Fibroblast of gingiva (primary cell): Measurements from ENCODE around the gene KLF13.

Experiments
- DNase-seq: peaks from one replicate; pipeline ENCODE4 v3.0.0-alpha.2; 2011; ENCODE audit warnings: low read depth

The KLF13 gene

GRCh38 chr15:31317017-31317416 lies 9.6 kb upstream of the KLF13 start:
- DNase-seq, result no peak

DNA sequence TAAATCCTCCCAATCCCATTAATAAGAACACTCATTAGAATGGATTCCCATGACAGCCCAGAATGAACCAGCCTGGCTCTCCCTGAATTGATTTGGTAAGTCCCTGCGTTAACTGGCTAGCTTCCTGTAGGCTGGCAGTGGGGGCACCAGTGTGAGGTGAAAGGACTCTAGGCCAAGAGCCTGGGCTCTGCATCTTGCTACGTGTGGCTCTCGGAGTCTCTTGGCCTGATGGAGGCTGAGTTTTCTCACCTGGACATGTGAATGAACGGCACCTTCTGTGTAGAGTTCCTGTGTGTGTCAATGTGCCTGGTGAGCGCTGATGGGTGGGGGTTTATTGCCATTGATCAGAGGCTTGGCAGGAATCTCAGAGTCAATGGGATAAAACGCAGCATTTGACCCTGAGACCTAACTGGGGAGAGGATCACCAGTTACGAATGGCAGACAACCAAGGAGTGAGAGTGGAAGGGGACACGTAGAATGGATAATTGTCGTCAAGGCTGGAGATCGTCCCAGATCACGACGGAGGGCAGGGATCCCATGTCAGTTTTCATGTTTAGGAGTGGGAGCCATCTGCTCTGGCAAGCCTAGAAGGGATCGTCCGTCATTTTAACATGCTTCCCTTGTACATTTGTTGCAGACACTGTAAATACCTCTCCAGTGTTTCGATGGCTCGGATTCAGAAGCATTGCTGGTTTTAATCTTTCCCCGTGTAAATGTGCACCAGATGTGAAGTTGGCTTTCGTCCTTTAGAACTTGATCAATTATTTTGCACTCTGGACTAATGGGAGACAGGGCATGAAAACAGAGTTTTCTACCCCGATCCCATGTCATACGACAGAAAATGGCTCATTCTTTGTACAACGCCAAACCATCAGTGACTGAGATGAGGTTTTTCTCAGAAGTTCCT lies 9.0 kb upstream of the KLF13 start:
- peak; percentile 17 for DNase-seq

DNA sequence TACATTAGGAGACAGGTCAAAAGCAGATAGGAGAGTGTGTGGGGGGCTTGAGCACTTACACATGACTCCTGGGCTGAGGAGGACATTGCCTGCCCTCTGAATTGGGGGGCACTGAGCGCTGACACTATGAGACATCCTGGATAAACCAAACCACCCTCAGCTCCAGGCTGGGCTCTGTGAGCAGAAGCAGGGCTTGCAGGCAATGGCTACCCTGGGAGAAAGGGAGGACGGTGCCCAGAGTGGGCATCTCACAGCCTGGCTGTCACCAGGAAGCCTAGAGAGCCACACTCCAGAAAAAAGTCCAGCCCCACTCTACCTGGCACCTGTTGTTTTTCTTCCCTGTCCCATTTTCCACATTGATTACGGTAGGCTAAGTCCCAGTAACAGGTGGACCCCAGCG lies 8.2 kb upstream of the KLF13 start:
- DNase-seq, result no peak

DNA sequence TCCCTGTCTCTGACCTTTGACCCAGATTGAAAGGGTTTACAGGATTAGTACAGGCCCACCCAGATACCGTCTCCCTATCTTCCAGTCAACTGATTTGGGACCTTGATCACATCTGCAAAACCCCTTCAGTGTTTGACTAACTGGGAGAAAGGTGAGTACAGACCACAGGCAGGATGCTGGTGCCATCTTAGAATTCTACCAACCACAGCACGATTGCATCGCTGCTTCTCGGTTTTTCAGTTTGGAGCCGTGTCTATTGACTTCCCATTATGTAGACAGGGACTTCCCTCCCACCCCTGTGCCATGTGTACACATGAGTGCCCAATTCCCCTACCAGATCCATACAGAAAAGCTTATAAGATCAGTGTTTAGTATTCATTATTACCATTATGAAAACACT lies 6.6 kb upstream of the KLF13 start:
- DNase-seq, result no peak

DNA sequence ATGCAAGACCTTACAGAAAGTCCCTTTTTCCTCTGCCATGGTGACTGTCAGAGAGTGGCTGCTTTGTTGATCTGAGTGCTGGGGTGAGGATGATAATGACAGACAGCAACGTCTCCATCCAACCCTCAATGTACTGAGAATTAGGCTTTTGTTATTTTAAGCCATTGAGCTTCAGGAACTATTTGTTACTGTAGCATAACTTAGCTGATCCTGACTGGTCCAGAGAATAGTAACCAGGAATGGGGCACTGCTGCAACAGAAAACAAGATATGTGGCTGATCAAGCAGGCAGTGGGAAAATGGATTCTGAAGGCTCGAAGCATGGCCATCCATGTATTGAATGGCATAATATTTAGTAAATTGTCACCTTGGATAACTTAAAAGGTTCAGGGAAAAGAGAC lies 5.2 kb upstream of the KLF13 start:
- no peak for DNase-seq

DNA sequence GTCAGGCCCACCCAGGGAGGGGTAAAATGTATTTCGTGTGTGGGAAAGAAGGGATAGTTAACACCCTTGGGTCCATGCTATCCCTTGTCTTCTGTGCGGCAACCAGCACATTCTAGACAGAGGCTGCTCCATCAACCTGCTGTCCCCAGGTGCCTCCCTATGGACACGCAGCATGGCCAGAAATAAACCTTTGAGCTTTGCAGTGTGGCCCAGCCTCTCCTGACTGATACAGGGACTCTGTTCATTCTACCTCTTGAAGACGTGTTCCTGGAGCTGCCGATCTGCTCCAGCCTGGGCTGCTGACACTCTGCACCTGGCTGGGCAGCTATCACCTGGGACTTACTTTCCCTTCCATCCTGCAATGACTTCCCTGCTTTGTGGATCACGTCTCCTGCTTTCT lies 4.1 kb upstream of the KLF13 start:
- no peak for DNase-seq

GRCh38 chr15:31323627-31324026 lies 3.0 kb upstream of the KLF13 start:
- no peak for DNase-seq

DNA sequence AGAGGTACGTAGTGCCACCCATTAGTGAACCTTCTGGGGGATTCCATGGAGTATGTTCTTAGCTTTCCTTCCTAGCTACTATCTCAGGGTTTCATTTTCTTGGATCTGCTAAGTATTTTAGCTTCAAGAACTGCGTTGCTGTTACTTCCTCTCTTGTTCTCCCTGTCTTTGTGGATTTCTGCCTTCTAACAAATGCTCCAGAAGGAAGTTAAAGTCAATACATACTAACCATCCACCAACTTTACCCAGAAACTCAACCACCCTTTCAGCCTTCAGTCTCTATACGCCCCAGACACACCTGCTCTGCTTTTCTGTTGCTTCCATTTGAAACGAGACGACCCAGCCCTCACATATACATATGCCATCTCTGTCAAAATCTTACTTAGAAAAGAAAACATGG lies 2.4 kb upstream of the KLF13 start:
- no peak for DNase-seq

- no peak for DNase-seq
Observed at GRCh38 chr15:31324806-31325594, 1.6 kb upstream of the KLF13 start.

- DNase-seq, result no peak
Observed at GRCh38 chr15:31325595-31326155, 960 bp upstream of the KLF13 start.

DNA sequence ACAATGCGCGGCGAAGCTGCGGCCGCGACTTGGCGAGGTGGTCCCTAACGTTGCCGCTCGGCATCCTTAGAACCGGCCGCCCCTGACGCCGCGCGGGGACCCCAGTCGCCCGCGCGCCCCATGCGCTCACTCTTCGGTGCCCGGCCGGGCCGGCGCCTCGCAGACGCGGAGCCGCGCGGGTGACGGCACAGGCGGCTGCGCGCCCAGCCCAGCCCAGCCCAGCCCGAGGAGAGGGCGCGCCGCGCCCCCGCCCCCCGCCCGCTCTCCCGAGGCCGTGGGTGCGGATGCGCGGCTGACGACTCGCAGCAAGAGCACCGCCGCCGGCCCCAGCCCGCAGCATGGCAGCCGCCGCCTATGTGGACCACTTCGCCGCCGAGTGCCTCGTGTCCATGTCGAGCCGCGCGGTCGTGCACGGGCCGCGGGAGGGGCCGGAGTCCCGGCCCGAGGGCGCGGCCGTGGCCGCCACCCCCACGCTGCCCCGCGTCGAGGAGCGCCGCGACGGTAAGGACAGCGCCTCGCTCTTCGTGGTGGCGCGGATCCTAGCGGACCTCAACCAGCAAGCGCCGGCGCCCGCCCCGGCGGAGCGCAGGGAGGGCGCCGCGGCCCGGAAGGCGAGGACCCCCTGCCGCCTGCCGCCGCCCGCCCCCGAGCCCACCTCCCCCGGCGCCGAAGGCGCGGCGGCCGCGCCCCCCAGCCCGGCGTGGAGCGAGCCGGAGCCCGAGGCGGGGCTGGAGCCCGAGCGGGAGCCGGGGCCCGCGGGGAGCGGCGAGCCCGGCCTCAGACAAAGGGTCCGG lies 437 bp downstream of the KLF13 start:
- DNase-seq, result peak; percentile 65

DNA sequence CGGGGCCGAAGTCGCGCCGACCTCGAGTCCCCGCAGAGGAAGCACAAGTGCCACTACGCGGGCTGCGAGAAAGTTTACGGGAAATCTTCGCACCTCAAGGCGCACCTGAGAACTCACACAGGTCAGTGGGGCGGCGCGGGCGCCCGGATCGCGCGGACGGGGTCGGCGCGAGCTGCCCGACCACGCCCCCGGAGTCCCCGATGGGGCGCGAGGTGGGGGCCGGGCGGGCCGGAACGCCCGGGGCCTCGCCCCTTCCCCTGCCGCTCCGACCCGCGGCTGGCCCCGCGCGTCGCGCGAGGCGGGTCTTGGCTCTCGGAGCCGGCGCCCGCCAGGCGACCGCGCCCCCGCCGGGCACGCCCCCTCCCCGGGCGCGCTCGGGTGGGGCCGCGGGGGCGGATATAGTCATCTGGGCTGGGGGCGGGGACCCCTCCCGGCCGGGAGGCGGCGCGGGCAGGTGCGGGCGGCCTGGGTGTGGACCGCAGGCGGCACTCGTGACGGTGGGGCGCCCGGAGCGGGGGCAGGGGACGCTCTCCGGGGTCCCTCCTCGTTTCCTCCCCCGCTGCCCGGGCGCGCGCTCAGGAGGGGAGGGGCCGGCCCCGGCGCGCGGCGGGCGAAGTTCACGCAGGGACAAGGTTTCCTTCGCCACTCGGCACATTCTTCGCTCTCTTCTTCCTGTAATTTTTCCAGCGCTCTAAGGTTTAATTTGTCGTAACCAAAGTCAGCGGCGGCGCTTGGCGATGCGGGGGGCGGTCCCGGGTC lies 1.2 kb downstream of the KLF13 start:
- peak; percentile 55 for DNase-seq

DNA sequence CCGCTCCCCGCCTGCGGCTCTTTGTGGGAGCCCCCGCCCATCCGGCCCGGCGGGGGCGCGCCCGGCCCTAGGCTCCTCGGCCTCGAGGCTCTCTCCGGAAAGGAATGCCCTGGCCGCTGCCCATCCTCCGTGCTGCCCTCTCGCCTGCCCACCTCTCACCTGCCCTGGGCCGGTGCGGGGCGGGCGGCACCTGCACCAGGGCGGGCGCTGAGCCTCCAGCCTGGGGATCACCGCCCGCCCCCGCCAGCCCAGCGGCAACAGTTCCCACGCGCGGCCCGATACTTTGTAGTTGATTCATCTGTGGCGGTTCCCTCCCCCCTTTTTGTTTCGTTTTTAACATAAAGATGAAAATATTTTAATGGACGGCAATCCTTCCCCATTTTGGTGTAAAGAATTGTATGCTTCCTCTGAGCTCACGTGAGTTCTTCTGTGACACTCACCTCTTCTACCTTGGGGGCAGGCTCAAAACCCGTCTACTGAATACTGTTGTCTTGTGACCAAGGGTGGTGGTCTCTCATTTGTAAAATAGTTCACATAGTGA lies 1.9 kb downstream of the KLF13 start:
- no peak for DNase-seq

DNA sequence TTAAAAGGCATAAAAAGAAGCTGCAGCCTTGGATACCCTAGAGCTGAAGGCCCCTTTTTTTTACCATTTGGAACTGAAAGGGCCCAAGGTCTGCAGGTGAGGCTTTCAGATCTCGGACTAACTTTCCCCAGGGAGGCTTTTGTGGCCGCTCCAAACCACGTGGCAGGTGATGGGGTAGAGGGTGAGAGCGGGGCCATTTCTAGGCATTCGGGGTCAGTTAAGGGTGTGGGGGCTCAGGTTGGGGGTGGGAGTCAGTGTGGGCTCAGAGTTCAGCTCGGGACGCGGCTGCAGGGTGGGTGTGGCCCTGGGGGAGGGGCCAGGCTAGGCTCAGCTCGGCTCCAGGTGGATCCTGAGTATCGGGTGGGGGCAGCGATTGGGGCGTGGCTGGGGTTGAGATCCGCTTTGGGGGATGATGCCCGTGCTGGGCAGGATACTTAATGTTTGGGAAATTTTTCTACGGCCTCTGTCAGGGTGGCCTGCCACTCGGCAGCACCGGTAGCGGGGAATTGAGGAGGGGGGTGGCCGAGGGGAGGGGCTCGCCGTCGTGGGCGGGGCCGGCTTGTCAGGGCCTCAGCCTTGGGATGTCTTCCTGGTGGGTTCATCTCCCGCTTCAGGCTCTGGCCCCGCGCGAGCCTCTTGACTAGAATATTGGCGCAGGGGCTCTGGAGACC lies 2.5 kb downstream of the KLF13 start:
- DNase-seq, result no peak

DNA sequence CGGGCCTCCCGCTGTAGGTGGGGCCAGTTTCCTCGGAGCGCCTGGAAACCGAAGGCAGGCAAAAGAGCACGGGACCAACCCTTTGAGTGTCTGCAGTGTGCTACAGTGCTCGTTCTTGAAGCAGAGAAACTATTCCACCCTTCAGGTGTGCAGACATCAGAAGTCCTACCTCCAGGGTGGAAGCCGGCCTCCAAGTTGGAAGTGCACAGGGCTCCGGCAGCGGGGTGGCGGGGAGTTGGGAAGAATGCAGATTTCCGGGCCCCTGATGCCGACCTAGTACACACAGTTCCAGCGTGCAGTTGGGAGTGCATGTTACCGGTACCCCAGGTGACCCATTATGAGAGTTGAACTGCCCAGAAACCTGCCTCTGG lies 3.0 kb downstream of the KLF13 start:
- DNase-seq, result no peak

DNA sequence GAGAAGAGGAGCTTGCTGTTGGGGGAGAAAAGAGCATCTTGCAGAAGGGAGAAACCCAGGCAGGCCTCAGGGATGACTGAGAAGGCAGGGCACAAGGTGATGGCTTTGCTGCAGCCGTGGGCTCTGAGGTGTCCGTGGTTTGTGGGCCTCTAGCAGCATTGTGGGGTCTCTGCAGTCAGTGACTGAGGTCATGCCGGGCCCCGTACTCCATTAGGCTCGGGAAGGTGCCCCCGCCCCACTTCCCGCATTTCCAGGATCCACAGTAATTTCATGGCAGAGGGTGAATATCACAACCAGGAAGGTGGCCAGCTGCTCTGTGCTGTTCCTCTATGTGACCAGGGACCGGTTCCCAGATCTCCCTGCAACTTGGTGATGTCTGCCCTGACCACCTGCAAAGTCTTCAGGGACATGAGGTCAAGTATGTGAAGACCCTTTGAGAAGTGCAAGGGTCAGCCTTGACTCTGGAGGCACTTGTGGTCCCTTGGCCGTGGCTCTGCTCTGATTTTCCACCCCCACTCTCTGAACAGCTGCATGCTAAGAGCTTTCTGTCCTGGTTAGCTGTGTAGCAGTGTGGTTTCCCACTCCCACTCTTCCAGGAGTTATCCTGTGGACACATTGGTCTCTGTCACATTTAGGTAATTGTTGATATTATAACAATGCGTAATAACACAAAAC lies 3.6 kb downstream of the KLF13 start:
- DNase-seq, result no peak

DNA sequence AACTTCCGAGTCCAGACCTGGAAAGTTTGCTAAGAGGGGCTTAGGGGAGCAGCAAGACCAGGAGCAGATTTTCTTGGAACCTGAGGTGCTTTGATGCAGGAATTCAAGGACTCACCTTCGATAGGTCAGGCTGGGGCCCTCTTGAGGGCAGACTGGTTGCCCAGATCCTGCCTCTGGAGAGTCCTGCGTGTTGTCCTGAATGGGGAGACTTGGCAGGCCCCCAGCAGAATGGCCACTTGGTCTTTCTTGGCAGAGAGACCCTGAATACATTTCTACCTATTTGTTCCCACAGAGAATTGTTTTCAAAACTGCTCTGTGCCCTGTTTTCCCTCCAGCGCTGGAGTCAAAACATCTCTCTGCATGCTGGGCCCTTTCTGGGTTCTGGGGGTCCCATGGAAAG lies 4.2 kb downstream of the KLF13 start:
- DNase-seq, result no peak

GRCh38 chr15:31331389-31331788 lies 4.8 kb downstream of the KLF13 start:
- DNase-seq, result no peak

- no peak for DNase-seq
Observed at GRCh38 chr15:31332020-31332680, 5.5 kb downstream of the KLF13 start.

- DNase-seq, result no peak
Observed at GRCh38 chr15:31332681-31333071, 6.0 kb downstream of the KLF13 start.
